C4-2B (cell line): ENCODE data around the gene C9orf43.

Experiments used
- ZFX ChIP-seq: fragments of 450-650 bp; IDR thresholded peaks from 2 replicates; pipeline ENCODE4 v1.6.1; 2017
- TF ChIP-seq, protein P1 (sequence below): fragments of 450-650 bp; conservative IDR thresholded peaks from 2 replicates; pipeline ENCODE4 v1.5.1; 2017; ENCODE audit warnings: mild to moderate bottlenecking

DNA sequence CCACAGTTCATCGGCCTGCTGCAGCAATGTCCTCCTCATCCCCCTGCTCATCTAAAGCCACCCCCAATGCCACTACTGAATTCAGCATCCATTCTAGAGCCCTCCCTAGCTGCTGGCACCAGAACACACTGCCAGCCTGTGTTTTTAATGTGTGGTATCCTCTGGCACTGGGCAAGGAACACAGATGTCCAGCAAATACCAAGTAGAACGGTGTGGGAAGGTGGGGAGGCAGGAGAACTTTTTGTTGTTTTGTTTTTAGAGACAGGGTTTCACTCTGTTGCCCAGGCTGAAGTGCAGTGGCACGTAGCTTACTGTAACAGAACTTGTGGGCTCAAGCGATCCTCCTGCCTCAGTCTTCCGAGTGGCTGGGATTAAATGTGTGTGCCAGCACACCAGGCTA is 38.5 kb upstream of the C9orf43 start:
- TF ChIP-seq, protein P1, sequence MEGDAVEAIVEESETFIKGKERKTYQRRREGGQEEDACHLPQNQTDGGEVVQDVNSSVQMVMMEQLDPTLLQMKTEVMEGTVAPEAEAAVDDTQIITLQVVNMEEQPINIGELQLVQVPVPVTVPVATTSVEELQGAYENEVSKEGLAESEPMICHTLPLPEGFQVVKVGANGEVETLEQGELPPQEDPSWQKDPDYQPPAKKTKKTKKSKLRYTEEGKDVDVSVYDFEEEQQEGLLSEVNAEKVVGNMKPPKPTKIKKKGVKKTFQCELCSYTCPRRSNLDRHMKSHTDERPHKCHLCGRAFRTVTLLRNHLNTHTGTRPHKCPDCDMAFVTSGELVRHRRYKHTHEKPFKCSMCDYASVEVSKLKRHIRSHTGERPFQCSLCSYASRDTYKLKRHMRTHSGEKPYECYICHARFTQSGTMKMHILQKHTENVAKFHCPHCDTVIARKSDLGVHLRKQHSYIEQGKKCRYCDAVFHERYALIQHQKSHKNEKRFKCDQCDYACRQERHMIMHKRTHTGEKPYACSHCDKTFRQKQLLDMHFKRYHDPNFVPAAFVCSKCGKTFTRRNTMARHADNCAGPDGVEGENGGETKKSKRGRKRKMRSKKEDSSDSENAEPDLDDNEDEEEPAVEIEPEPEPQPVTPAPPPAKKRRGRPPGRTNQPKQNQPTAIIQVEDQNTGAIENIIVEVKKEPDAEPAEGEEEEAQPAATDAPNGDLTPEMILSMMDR = no peak
- TF ChIP-seq ZFX = no peak
